Measurements from ENCODE around the gene ENOX1. TPM values are rescaled to one million over a fixed set of nuclear protein-coding genes. Genes with fewer than 3 reads are reported as not detected.

ENOX1 gene
- total RNA-seq, 1 experiment from 2014 or later, result 0.95 TPM

- TF ChIP-seq CTCF (conservative IDR thresholded peaks at IDR 0.05; ENCODE audit: low read depth, low read length), result no peak
- no peak for TF ChIP-seq EZH2 (IDR thresholded peaks at IDR 0.05; ENCODE audit: low read length, unreplicated experiment)
- H4K20me1 ChIP-seq (ENCODE audit: low read length), result no peaks in the 10 kb centered on the region
- no peaks in the 10 kb centered on the region for H3K4me1 ChIP-seq (ENCODE audit: insufficient read depth, low read length)
- no peak overlapping the region for H3K4me2 ChIP-seq (ENCODE audit: low read length)
- H3K27ac ChIP-seq (ENCODE audit: low read length), result no peak overlapping the region
- intact Hi-C loops (cut with micrococcal nuclease), result no loop called here
- BruUV-seq (replicated peaks), result no TSS peak
- no peaks in the 10 kb centered on the region for H3K27me3 ChIP-seq (ENCODE audit: low read length)
- ATAC-seq, result no peak
- ChIA-PET CTCF (no interaction called here), POLR2A (ENCODE audit: unreplicated experiment) (no interaction called here)
- H3K9me2 ChIP-seq (replicated peaks; ENCODE audit: low read length), result no peaks in the 10 kb centered on the region
- no peaks in the 10 kb centered on the region for H3K79me2 ChIP-seq (ENCODE audit: low read length)
- H3K36me3 ChIP-seq (ENCODE audit: low read depth, low read length), result no peaks in the 10 kb centered on the region
- no peak for DNase-seq
- no peaks in the 10 kb centered on the region for H3F3A ChIP-seq (ENCODE audit: low read length, unreplicated experiment)
- no peak overlapping the region for H3K4me3 ChIP-seq (ENCODE audit: low read length)
- H2AFZ ChIP-seq (ENCODE audit: low read length), result no peak overlapping the region
- no peak overlapping the region for H3K9ac ChIP-seq (ENCODE audit: low read length)
- no peaks in the 10 kb centered on the region for H3K9me3 ChIP-seq (ENCODE audit: low read length)
Measured at GRCh38 chr13:43316946-43317353, 469.8 kb downstream of the ENOX1 start.

- no peak overlapping the region for H3K9ac ChIP-seq (ENCODE audit: low read length)
- H3F3A ChIP-seq (ENCODE audit: low read length, unreplicated experiment), result no peaks in the 10 kb centered on the region
- no peaks in the 10 kb centered on the region for H4K20me1 ChIP-seq (ENCODE audit: low read length)
- H3K27ac ChIP-seq (ENCODE audit: low read length), result no peak overlapping the region
- POLR2A ChIA-PET (ENCODE audit: unreplicated experiment), result no interaction called here
- no peaks in the 10 kb centered on the region for H3K79me2 ChIP-seq (ENCODE audit: low read length)
- no peaks in the 10 kb centered on the region for H3K9me3 ChIP-seq (ENCODE audit: low read length)
- H3K9me2 ChIP-seq (replicated peaks; ENCODE audit: low read length), result no peaks in the 10 kb centered on the region
- BruUV-seq (replicated peaks), result no TSS peak
- intact Hi-C loops (cut with micrococcal nuclease), result no loop called here
- CTCF ChIA-PET, result no interaction called here
- H2AFZ ChIP-seq (ENCODE audit: low read length), result no peak overlapping the region
- DNase-seq, result no peak
- no peak overlapping the region for H3K4me3 ChIP-seq (ENCODE audit: low read length)
- H3K27me3 ChIP-seq (ENCODE audit: low read length), result no peaks in the 10 kb centered on the region
- ATAC-seq, result no peak
- H3K4me1 ChIP-seq (ENCODE audit: insufficient read depth, low read length), result no peaks in the 10 kb centered on the region
- H3K4me2 ChIP-seq (ENCODE audit: low read length), result no peak overlapping the region
- no peak for TF ChIP-seq EZH2phosphoT487 (IDR thresholded peaks at IDR 0.05; ENCODE audit: borderline replicate concordance, low read length)
- TF ChIP-seq EZH2 (IDR thresholded peaks at IDR 0.05; ENCODE audit: low read length, unreplicated experiment), result no peak
- H3K36me3 ChIP-seq (ENCODE audit: low read depth, low read length), result no peaks in the 10 kb centered on the region
Measured at GRCh38 chr13:43316281-43316680, 470.5 kb downstream of the ENOX1 start.

GRCh38 chr13:43315522-43315921 lies 471.2 kb downstream of the ENOX1 start:
- POLR2A ChIA-PET (ENCODE audit: unreplicated experiment), result no interaction called here
- H2AFZ ChIP-seq (ENCODE audit: low read length), result no peak overlapping the region
- no peaks in the 10 kb centered on the region for H3K9me3 ChIP-seq (ENCODE audit: low read length)
- no peak overlapping the region for H3K27ac ChIP-seq (ENCODE audit: low read length)
- BruUV-seq (replicated peaks), result no TSS peak
- no peaks in the 10 kb centered on the region for H3K9me2 ChIP-seq (replicated peaks; ENCODE audit: low read length)
- no peak for TF ChIP-seq CTCF (conservative IDR thresholded peaks at IDR 0.05; ENCODE audit: low read depth, low read length)
- no peak for TF ChIP-seq EZH2phosphoT487 (IDR thresholded peaks at IDR 0.05; ENCODE audit: borderline replicate concordance, low read length)
- TF ChIP-seq EZH2 (IDR thresholded peaks at IDR 0.05; ENCODE audit: low read length, unreplicated experiment), result no peak
- no peak overlapping the region for H3K4me2 ChIP-seq (ENCODE audit: low read length)
- no peaks in the 10 kb centered on the region for H3F3A ChIP-seq (ENCODE audit: low read length, unreplicated experiment)
- no peak overlapping the region for H3K9ac ChIP-seq (ENCODE audit: low read length)
- H3K4me1 ChIP-seq (ENCODE audit: insufficient read depth, low read length), result no peaks in the 10 kb centered on the region
- no peaks in the 10 kb centered on the region for H4K20me1 ChIP-seq (ENCODE audit: low read length)
- no peak for DNase-seq
- ATAC-seq, result no peak
- no peaks in the 10 kb centered on the region for H3K79me2 ChIP-seq (ENCODE audit: low read length)
- CTCF ChIA-PET, result no interaction called here
- H3K36me3 ChIP-seq (ENCODE audit: low read depth, low read length), result no peaks in the 10 kb centered on the region
- H3K27me3 ChIP-seq (ENCODE audit: low read length), result no peaks in the 10 kb centered on the region
- intact Hi-C loops (cut with micrococcal nuclease), result no loop called here
- H3K4me3 ChIP-seq (ENCODE audit: low read length), result no peak overlapping the region
